DOHH2 (cell line): Measurements from ENCODE around the gene RNF11.

Experiments used
- H3F3A ChIP-seq: fragments of 200-600 bp; sonication (generic), shearing (Covaris generic); 2 replicates; pipeline ENCODE4 v1.6.0; 2016; ENCODE audit warnings: antibody characterized with exemption, mild to moderate bottlenecking; ENCODE audit not compliant: control insufficient read depth, insufficient read depth
- H3K27ac ChIP-seq: fragments of 200-600 bp; sonication (generic); 2 replicates; pipeline ENCODE4 v1.5.1; 2014; ENCODE audit warnings: low read depth, mild to moderate bottlenecking, low read length, moderate library complexity
- H3K27me3 ChIP-seq: fragments of 200-600 bp; sonication (generic); 2 replicates; pipeline ENCODE4 v1.6.1; 2014; ENCODE audit warnings: mild to moderate bottlenecking, low read length, mixed read lengths; ENCODE audit not compliant: control insufficient read depth
- H3K36me3 ChIP-seq: fragments of 200-600 bp; sonication (generic); 2 replicates; pipeline ENCODE4 v1.6.1; 2014; ENCODE audit warnings: mild to moderate bottlenecking, low read length, moderate library complexity, mixed read lengths; ENCODE audit not compliant: control insufficient read depth
- H3K4me1 ChIP-seq: fragments of 200-600 bp; sonication (generic); 2 replicates; pipeline ENCODE4 v1.6.1; 2014; ENCODE audit warnings: mild to moderate bottlenecking, low read length, mixed read lengths; ENCODE audit not compliant: control insufficient read depth
- H3K4me2 ChIP-seq: fragments of 200-600 bp; sonication (generic); 2 replicates; pipeline ENCODE4 v1.6.0; 2014; ENCODE audit warnings: mild to moderate bottlenecking, low read length, moderate library complexity
- H3K4me3 ChIP-seq: fragments of 200-600 bp; sonication (generic); 2 replicates; pipeline ENCODE4 v1.5.1; 2014; ENCODE audit warnings: mild to moderate bottlenecking, low read length, mixed read lengths
- H3K79me2 ChIP-seq: fragments of 200-600 bp; sonication (generic); 2 replicates; pipeline ENCODE4 v1.6.1; 2014; ENCODE audit warnings: mild to moderate bottlenecking, low read length, mixed read lengths; ENCODE audit not compliant: control insufficient read depth
- H3K9me2 ChIP-seq: fragments of 200-600 bp; sonication (generic); replicated peaks from 2 replicates; pipeline ENCODE4 v1.6.1; 2014; ENCODE audit warnings: mild to moderate bottlenecking, low read length, mixed read lengths; ENCODE audit not compliant: control insufficient read depth
- H3K9me3 ChIP-seq: fragments of 200-600 bp; sonication (generic); 2 replicates; pipeline ENCODE4 v1.6.1; 2014; ENCODE audit warnings: antibody characterized with exemption, low read length, mixed read lengths; ENCODE audit not compliant: control insufficient read depth, insufficient read depth
- H4K20me1 ChIP-seq: fragments of 200-600 bp; sonication (generic); 2 replicates; pipeline ENCODE4 v1.6.0; 2014; ENCODE audit warnings: low read depth, mild to moderate bottlenecking, antibody characterized with exemption, low read length, moderate library complexity; ENCODE audit not compliant: control insufficient read depth, insufficient read depth
- CTCF ChIP-seq: fragments of 200-600 bp; sonication (generic); IDR thresholded peaks from one replicate; pipeline ENCODE4 v1.5.1; 2014; ENCODE audit warnings: antibody characterized with exemption, mild to moderate bottlenecking, low read depth, low read length; ENCODE audit not compliant: poor library complexity, severe bottlenecking
- EZH2phosphoT487 ChIP-seq: fragments of 200-600 bp; sonication (generic); IDR thresholded peaks from 2 replicates; pipeline ENCODE4 v1.6.1; 2017; ENCODE audit warnings: borderline replicate concordance, mild to moderate bottlenecking, antibody characterized with exemption, low read length, moderate library complexity, mixed read lengths

The RNF11 gene

GRCh38 chr1:51294566-51295184 is 58.6 kb downstream of the RNF11 start:
- H3K4me3 ChIP-seq: no peak overlapping the region
- no peak overlapping the region for H3K27ac ChIP-seq
- no peaks in the 10 kb centered on the region for H3K9me2 ChIP-seq
- H3K4me2 ChIP-seq: no peak overlapping the region
- no peaks in the 10 kb centered on the region for H4K20me1 ChIP-seq
- H3K27me3 ChIP-seq: peaks cover 9% of the 10 kb centered on the region
- TF ChIP-seq CTCF (no peak), EZH2phosphoT487 (no peak)
- H3K9me3 ChIP-seq: no peaks in the 10 kb centered on the region
- H3K36me3 ChIP-seq: no peaks in the 10 kb centered on the region
- no peaks in the 10 kb centered on the region for H3F3A ChIP-seq
- H3K79me2 ChIP-seq: no peaks in the 10 kb centered on the region
- H3K4me1 ChIP-seq: peaks cover 7% of the 10 kb centered on the region

- H3K9me3 ChIP-seq: no peaks in the 10 kb centered on the region
Observed at GRCh38 chr1:51295926-51296325, 59.9 kb downstream of the RNF11 start.

GRCh38 chr1:51296383-51297357 is 60.6 kb downstream of the RNF11 start:
- H4K20me1 ChIP-seq: no peaks in the 10 kb centered on the region
- no peaks in the 10 kb centered on the region for H3K36me3 ChIP-seq
- no peak overlapping the region for H3K27ac ChIP-seq
- H3K79me2 ChIP-seq: no peaks in the 10 kb centered on the region
- peaks cover 9% of the 10 kb centered on the region for H3K27me3 ChIP-seq
- no peaks in the 10 kb centered on the region for H3K9me2 ChIP-seq
- no peaks in the 10 kb centered on the region for H3F3A ChIP-seq
- H3K4me2 ChIP-seq: peak overlapping the region; percentile 69
- TF ChIP-seq EZH2phosphoT487 (no peak), CTCF (peak; percentile 97)
- peak overlapping the region; percentile 63 for H3K4me3 ChIP-seq
- no peaks in the 10 kb centered on the region for H3K9me3 ChIP-seq
- H3K4me1 ChIP-seq: peaks cover 7% of the 10 kb centered on the region

More at GRCh38 chr1:51295926-51296325, 59.9 kb downstream of the RNF11 start:
- H3K27me3 ChIP-seq: peaks cover 9% of the 10 kb centered on the region
- H3K4me1 ChIP-seq: peaks cover 7% of the 10 kb centered on the region
- no peak for TF ChIP-seq EZH2phosphoT487
- no peak for TF ChIP-seq CTCF
- no peak overlapping the region for H3K4me3 ChIP-seq
- H3K4me2 ChIP-seq: no peak overlapping the region
- H3K79me2 ChIP-seq: no peaks in the 10 kb centered on the region
- no peaks in the 10 kb centered on the region for H3K36me3 ChIP-seq
- H3K9me2 ChIP-seq: no peaks in the 10 kb centered on the region
- H3F3A ChIP-seq: no peaks in the 10 kb centered on the region
- H3K27ac ChIP-seq: no peak overlapping the region
- H4K20me1 ChIP-seq: no peaks in the 10 kb centered on the region
